Stimulated activated CD8-positive, alpha-beta memory T cell treated with anti-CD3 and anti-CD28 coated beads, Interleukin-15, amount 100 ng/mL, for 1 hour (primary cell): ENCODE measurements around the gene CRK.
"Not testable (repeated sequence)": the region's sequence is repeated elsewhere in the genome, so short reads cannot be mapped to it uniquely, and the experiment has no call there.

Experiments used
- DNase-seq: peaks from one replicate; pipeline ENCODE4 v3.0.0-alpha.2; 2020; ENCODE audit warnings: low read depth

The CRK gene

GRCh38 chr17:1386675-1387190, 69.3 kb downstream of the CRK start:
- not testable (repeated sequence) for DNase-seq

GRCh38 chr17:1386265-1386664, 69.8 kb downstream of the CRK start:
- DNase-seq, result no peak

GRCh38 chr17:1385861-1386260, 70.2 kb downstream of the CRK start:
- DNase-seq, result no peak

GRCh38 chr17:1384905-1385435, 71.1 kb downstream of the CRK start:
- DNase-seq, result no peak

- DNase-seq, result no peak
Measured at GRCh38 chr17:1379930-1380313, 76.1 kb downstream of the CRK start.

- DNase-seq, result no peak
Measured at GRCh38 chr17:1379208-1379929, 76.7 kb downstream of the CRK start.

- DNase-seq, result not testable (repeated sequence)
Measured at GRCh38 chr17:1378476-1378860, 77.6 kb downstream of the CRK start.

GRCh38 chr17:1377334-1377733, 78.7 kb downstream of the CRK start:
- DNase-seq, result no peak

GRCh38 chr17:1376061-1376460, 80.0 kb downstream of the CRK start:
- no peak for DNase-seq

GRCh38 chr17:1375615-1376014, 80.4 kb downstream of the CRK start:
- no peak for DNase-seq

GRCh38 chr17:1374431-1375177, 81.4 kb downstream of the CRK start:
- no peak for DNase-seq

GRCh38 chr17:1373707-1374237, 82.3 kb downstream of the CRK start:
- DNase-seq, result no peak

GRCh38 chr17:1372618-1373017, 83.4 kb downstream of the CRK start:
- no peak for DNase-seq

- no peak for DNase-seq
Measured at GRCh38 chr17:1371893-1372590, 84.0 kb downstream of the CRK start.
